ENCODE measurements around the gene INTS15.

- TF ChIP-seq SIN3A (IDR thresholded peaks at IDR 0.05; ENCODE audit: borderline replicate concordance, insufficient read depth, low read depth, low read length) (no peak), CTCF (IDR thresholded peaks at IDR 0.05) (no peak)
Measured at GRCh38 chr7:6654113-6654841, 64.5 kb downstream of the INTS15 start.
